SK-N-SH treated with all-trans-retinoic acid at 6 μM for 48 hours (cell line): Measurements from ENCODE around the gene LIMK2.

Source experiments
- CREB5 ChIP-seq: fragments of 250-450 bp; sonication (Bioruptor Pico); IDR thresholded peaks from 2 replicates; pipeline ENCODE4 v1.5.1; 2020; ENCODE audit warnings: low read depth, mild to moderate bottlenecking, moderate library complexity
- GLIS3 ChIP-seq: fragments of 250-450 bp; sonication (Bioruptor Pico); IDR thresholded peaks from 2 replicates; pipeline ENCODE4 v1.5.0; 2020; ENCODE audit warnings: mild to moderate bottlenecking, moderate library complexity
- ZNF565 ChIP-seq: fragments of 450-650 bp; formaldehyde crosslinking; conservative IDR thresholded peaks from 2 replicates; pipeline ENCODE4 v1.5.0; 2020; ENCODE audit warnings: low read depth, mild to moderate bottlenecking, moderate library complexity

GRCh38 chr22:31250740-31251600, 38.9 kb downstream of the LIMK2 start:
- no peak for TF ChIP-seq CREB5 (CRISPR knock-in tag)
- TF ChIP-seq ZNF565 (CRISPR knock-in tag), result no peak
- no peak for TF ChIP-seq GLIS3
